HCT116 (cell line): ENCODE measurements around the gene FAM124B. TPM values are rescaled to one million over a fixed set of nuclear protein-coding genes. Genes with fewer than 3 reads are reported as not detected.

Source experiments
- ATAC-seq: fragments of 200-7000 bp; cut with Tn5 transposase; 2 replicates; pipeline ENCODE4 v1.9.1; 2020; ENCODE audit warnings: mild to moderate bottlenecking, moderate library complexity
- BruUV-seq: library from RNA; stranded (reverse); fragments of 400-500 nt; replicated peaks from 2 replicates; lab custom pipeline; 2021; lab: Mats Ljungman, UMichigan
- CTCF ChIA-PET: fragments of 300-600 bp; sonication (Branson Sonifier 250); formaldehyde crosslinking; loops from one replicate; lab custom pipeline; 2021; ENCODE audit warnings: antibody characterized with exemption; lab: Charles Lee
- POLR2A ChIA-PET: fragments of 300-600, 350-600 bp; sonication (Branson Sonifier 250); formaldehyde crosslinking; loops from one replicate; lab custom pipeline; 2021; ENCODE audit warnings: antibody characterized with exemption; lab: Charles Lee
- RAD21 ChIA-PET, 2 experiments: fragments of 300-600 bp; sonication (Branson Sonifier 250); formaldehyde crosslinking; loops; one replicate each; lab custom pipeline; 2023; ENCODE audit warnings: low total read pairs in 2 of 2; ENCODE audit not compliant: uncharacterized antibody in 2 of 2, unreplicated experiment in 2 of 2, low non-redundant PET in 1 of 2; lab: Charles Lee
- DNase-seq: peaks from one replicate; pipeline ENCODE4 v3.0.0-alpha.2; 2010; ENCODE audit warnings: low read depth, low spot score
- H2AFZ ChIP-seq: fragments of 200-600 bp; shearing (Covaris generic), sonication (generic); 2 replicates; pipeline ENCODE4 v1.6.1; 2017; ENCODE audit warnings: low read depth, mixed run types, mixed read lengths, antibody characterized with exemption, low read length; ENCODE audit not compliant: poor library complexity, severe bottlenecking
- H3K27ac ChIP-seq: 2 replicates; pipeline ENCODE4 v1.5.1; 2012; ENCODE audit warnings: low read depth, low read length
- H3K27me3 ChIP-seq: fragments of 200-600 bp; sonication (generic); 2 replicates; pipeline ENCODE4 v1.6.1; 2016; ENCODE audit warnings: mixed run types, low read length, mixed read lengths; ENCODE audit not compliant: insufficient read depth
- H3K36me3 ChIP-seq, 2 experiments: fragments of 200-500 bp in 1 of 2; fragments of 200-600 bp in 1 of 2; sonication (Bioruptor generic) in 1 of 2; sonication (generic) in 1 of 2; 2 replicates each; pipeline versions ENCODE4 v1.5.1 to v1.6.1; 2014 to 2016; ENCODE audit warnings: low read length in 2 of 2, inconsistent platforms in 1 of 2, mixed read lengths in 1 of 2, mixed run types in 1 of 2; ENCODE audit not compliant: insufficient read depth in 2 of 2, control insufficient read depth in 1 of 2
- H3K4me1 ChIP-seq, 2 experiments: fragments of 200-600 bp in 1 of 2; sonication (generic) in 1 of 2; 2 replicates each; pipeline versions ENCODE4 v1.5.1 to v1.6.1; 2012 to 2017; ENCODE audit warnings: low read length in 2 of 2, inconsistent platforms in 1 of 2, mild to moderate bottlenecking in 1 of 2, mixed read lengths in 1 of 2, mixed run types in 1 of 2, moderate library complexity in 1 of 2; ENCODE audit not compliant: insufficient read depth in 2 of 2, control insufficient read depth in 1 of 2
- H3K4me2 ChIP-seq: fragments of 200-600 bp; sonication (generic); 2 replicates; pipeline ENCODE4 v1.6.1; 2017; ENCODE audit warnings: mixed run types, low read length, mixed read lengths
- H3K4me3 ChIP-seq, 2 experiments: fragments of 200-600 bp in 1 of 2; sonication (generic) in 1 of 2; replicated peaks in 1 of 2; 2 replicates each; pipeline ENCODE4 v1.5.1; 2011 to 2016; ENCODE audit warnings: low read length in 2 of 2, control low read depth in 1 of 2, low read depth in 1 of 2, mild to moderate bottlenecking in 1 of 2, mixed read lengths in 1 of 2, mixed run types in 1 of 2
- H3K79me2 ChIP-seq: fragments of 200-600 bp; sonication (generic); 2 replicates; pipeline ENCODE4 v1.6.1; 2017; ENCODE audit warnings: mild to moderate bottlenecking, mixed run types, low read length, moderate library complexity, mixed read lengths; ENCODE audit not compliant: insufficient read depth
- H3K9ac ChIP-seq: fragments of 200-600 bp; sonication (generic); 2 replicates; pipeline ENCODE4 v1.6.1; 2016; ENCODE audit warnings: low read length, mixed read lengths
- H3K9me2 ChIP-seq: fragments of 200-600 bp; sonication (generic), shearing (Covaris generic); 2 replicates; pipeline ENCODE4 v1.6.1; 2017; ENCODE audit warnings: mixed run types, mild to moderate bottlenecking, moderate library complexity; ENCODE audit not compliant: insufficient read depth
- H3K9me3 ChIP-seq, 2 experiments: fragments of 200-500 bp in 1 of 2; fragments of 200-600 bp in 1 of 2; sonication (Bioruptor generic) in 1 of 2; sonication (generic) in 1 of 2; 2 replicates each; pipeline ENCODE4 v1.6.1; 2014 to 2017; ENCODE audit warnings: low read length in 2 of 2, mixed read lengths in 2 of 2, inconsistent platforms in 1 of 2, low read depth in 1 of 2, mild to moderate bottlenecking in 1 of 2, mixed run types in 1 of 2, moderate library complexity in 1 of 2; ENCODE audit not compliant: control insufficient read depth in 1 of 2, insufficient read depth in 1 of 2
- H4K20me1 ChIP-seq: fragments of 200-600 bp; sonication (generic), shearing (Covaris generic); 2 replicates; pipeline ENCODE4 v1.6.1; 2017; ENCODE audit warnings: mixed run types, mild to moderate bottlenecking, moderate library complexity; ENCODE audit not compliant: insufficient read depth
- ATF3 ChIP-seq: IDR thresholded peaks from 2 replicates; pipeline ENCODE4 v1.6.1; 2012
- CBX3 ChIP-seq: IDR thresholded peaks from 2 replicates; pipeline ENCODE4 v1.6.1; 2012; ENCODE audit warnings: low read depth
- CTCF ChIP-seq, 3 experiments: fragments of 200-600 bp in 1 of 3; sonication (generic) in 1 of 3; IDR thresholded peaks in 2 of 3; conservative IDR thresholded peaks in 1 of 3; 2 replicates each; pipeline ENCODE4 v1.5.1; 2012 to 2017; ENCODE audit warnings: low read depth in 2 of 3, low read length in 2 of 3, antibody characterized with exemption in 1 of 3, borderline replicate concordance in 1 of 3, control low read depth in 1 of 3, mild to moderate bottlenecking in 1 of 3, mixed read lengths in 1 of 3, mixed run types in 1 of 3, moderate library complexity in 1 of 3; ENCODE audit not compliant: insufficient read depth in 1 of 3
- EGR1 ChIP-seq: IDR thresholded peaks from 2 replicates; pipeline ENCODE4 v1.6.1; 2012; ENCODE audit warnings: low read depth
- POLR2AphosphoS5 ChIP-seq: IDR thresholded peaks from 2 replicates; pipeline ENCODE4 v1.6.1; 2011; ENCODE audit warnings: mild to moderate bottlenecking, low read depth, low read length, moderate library complexity
- SP1 ChIP-seq: IDR thresholded peaks from 2 replicates; pipeline ENCODE4 v1.6.1; 2012; ENCODE audit warnings: low read depth
- YY1 ChIP-seq: IDR thresholded peaks from 2 replicates; pipeline ENCODE4 v1.6.1; 2011; ENCODE audit warnings: low read length, low read depth, moderate library complexity, mild to moderate bottlenecking; ENCODE audit not compliant: insufficient replicate concordance; ENCODE audit errors: extremely low read depth
- ZFX ChIP-seq: fragments of 450-650 bp; IDR thresholded peaks from 2 replicates; pipeline ENCODE4 v1.6.1; 2017
- ZNF274 ChIP-seq: fragments of 200-500 bp; sonication (Bioruptor generic); IDR thresholded peaks from 2 replicates; pipeline ENCODE4 v1.6.1; 2014; ENCODE audit warnings: mild to moderate bottlenecking, low read depth, low read length, inconsistent platforms
- intact Hi-C: fragments of 100-400 bp; cut with micrococcal nuclease; formaldehyde crosslinking; loops from 2 replicates; pipeline ENCODE4 v1.10.0; 2022
- total RNA-seq: library from RNA; stranded (reverse); gene quantifications from one replicate; pipeline ENCODE4 v1.2.1, GENCODE V29; 2021; ENCODE audit not compliant: unreplicated experiment
- TF ChIP-seq, protein P1 (sequence below): IDR thresholded peaks from 2 replicates; pipeline ENCODE4 v1.6.1; 2011; ENCODE audit warnings: mild to moderate bottlenecking, low read length, moderate library complexity; ENCODE audit not compliant: insufficient replicate concordance; ENCODE audit errors: extremely low read depth

FAM124B gene
- total RNA-seq, 1 experiment from 2014 or later, result not detected

DNA sequence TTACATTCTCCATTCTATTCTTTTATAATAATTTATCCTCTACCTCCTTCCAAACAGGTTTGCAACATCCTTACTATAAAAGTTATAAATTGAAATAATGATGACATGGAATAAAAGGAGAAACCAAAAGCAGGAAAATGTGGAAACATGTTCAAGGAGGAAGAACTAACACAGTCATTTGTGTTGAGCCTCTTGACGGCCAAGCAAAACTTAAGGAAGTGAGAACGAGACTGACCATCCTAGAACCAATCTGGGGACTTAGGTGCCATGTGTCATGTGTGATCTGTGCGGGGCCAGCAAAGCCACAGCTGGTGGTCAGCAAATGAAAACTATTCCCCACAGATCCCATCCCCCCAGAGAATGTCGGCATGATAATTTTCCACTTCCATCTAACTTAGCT, 25.6 kb upstream of the FAM124B start:
- ChIA-PET CTCF (no interaction called here), RAD21 (no interaction called here), POLR2A (no interaction called here)
- BruUV-seq, result no TSS peak
- Histone ChIP-seq H3K27ac (no peak overlapping the region), H3K9me3 (no peaks in the 10 kb centered on the region), H3K4me2 (no peak overlapping the region), H3K27me3 (no peaks in the 10 kb centered on the region), H3K79me2 (no peaks in the 10 kb centered on the region), H3K9me2 (no peaks in the 10 kb centered on the region), H2AFZ (no peak overlapping the region), H4K20me1 (no peaks in the 10 kb centered on the region), H3K36me3 (no peaks in the 10 kb centered on the region), H3K4me3 (no peak overlapping the region), H3K4me1 (no peaks in the 10 kb centered on the region), H3K9ac (no peak overlapping the region)
- DNase-seq, result no peak
- no peak for ATAC-seq
- intact Hi-C loops, result no loop called here
- no peak for TF ChIP-seq EGR1
- TF ChIP-seq POLR2AphosphoS5, result no peak
- no peak for TF ChIP-seq ATF3
- TF ChIP-seq ZNF274, result no peak
- TF ChIP-seq ZFX, result no peak
- TF ChIP-seq CBX3, result no peak
- TF ChIP-seq YY1, result no peak
- no peak for TF ChIP-seq CTCF (IDR thresholded peaks at IDR 0.05 in 2 of 3, conservative IDR thresholded peaks at IDR 0.05 in 1 of 3; ENCODE audit: borderline replicate concordance in 1 of 3, insufficient read depth in 1 of 3, low read depth in 2 of 3, low read length in 2 of 3)

- Histone ChIP-seq H3K4me2 (no peak overlapping the region), H2AFZ (no peak overlapping the region), H4K20me1 (no peaks in the 10 kb centered on the region), H3K9me2 (no peaks in the 10 kb centered on the region), H3K9me3 (no peaks in the 10 kb centered on the region), H3K9ac (no peak overlapping the region), H3K79me2 (no peaks in the 10 kb centered on the region), H3K36me3 (no peaks in the 10 kb centered on the region), H3K4me1 (no peaks in the 10 kb centered on the region), H3K27me3 (no peaks in the 10 kb centered on the region), H3K27ac (no peak overlapping the region), H3K4me3 (no peak overlapping the region)
- ChIA-PET POLR2A (no interaction called here), RAD21 (no interaction called here), CTCF (no interaction called here)
- ATAC-seq (no peak), DNase-seq (no peak)
- TF ChIP-seq SP1, result no peak
- TF ChIP-seq EGR1, result no peak
- TF ChIP-seq YY1, result no peak
- TF ChIP-seq, protein P1, sequence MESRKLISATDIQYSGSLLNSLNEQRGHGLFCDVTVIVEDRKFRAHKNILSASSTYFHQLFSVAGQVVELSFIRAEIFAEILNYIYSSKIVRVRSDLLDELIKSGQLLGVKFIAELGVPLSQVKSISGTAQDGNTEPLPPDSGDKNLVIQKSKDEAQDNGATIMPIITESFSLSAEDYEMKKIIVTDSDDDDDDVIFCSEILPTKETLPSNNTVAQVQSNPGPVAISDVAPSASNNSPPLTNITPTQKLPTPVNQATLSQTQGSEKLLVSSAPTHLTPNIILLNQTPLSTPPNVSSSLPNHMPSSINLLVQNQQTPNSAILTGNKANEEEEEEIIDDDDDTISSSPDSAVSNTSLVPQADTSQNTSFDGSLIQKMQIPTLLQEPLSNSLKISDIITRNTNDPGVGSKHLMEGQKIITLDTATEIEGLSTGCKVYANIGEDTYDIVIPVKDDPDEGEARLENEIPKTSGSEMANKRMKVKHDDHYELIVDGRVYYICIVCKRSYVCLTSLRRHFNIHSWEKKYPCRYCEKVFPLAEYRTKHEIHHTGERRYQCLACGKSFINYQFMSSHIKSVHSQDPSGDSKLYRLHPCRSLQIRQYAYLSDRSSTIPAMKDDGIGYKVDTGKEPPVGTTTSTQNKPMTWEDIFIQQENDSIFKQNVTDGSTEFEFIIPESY, result no peak
- intact Hi-C loops, result no loop called here
- BruUV-seq, result no TSS peak
These were observed 24.7 kb upstream of the FAM124B start for GRCh38 chr2:224426656-224427055.
